Measurements from ENCODE around the gene RPLP2.

Gene RPLP2

DNA sequence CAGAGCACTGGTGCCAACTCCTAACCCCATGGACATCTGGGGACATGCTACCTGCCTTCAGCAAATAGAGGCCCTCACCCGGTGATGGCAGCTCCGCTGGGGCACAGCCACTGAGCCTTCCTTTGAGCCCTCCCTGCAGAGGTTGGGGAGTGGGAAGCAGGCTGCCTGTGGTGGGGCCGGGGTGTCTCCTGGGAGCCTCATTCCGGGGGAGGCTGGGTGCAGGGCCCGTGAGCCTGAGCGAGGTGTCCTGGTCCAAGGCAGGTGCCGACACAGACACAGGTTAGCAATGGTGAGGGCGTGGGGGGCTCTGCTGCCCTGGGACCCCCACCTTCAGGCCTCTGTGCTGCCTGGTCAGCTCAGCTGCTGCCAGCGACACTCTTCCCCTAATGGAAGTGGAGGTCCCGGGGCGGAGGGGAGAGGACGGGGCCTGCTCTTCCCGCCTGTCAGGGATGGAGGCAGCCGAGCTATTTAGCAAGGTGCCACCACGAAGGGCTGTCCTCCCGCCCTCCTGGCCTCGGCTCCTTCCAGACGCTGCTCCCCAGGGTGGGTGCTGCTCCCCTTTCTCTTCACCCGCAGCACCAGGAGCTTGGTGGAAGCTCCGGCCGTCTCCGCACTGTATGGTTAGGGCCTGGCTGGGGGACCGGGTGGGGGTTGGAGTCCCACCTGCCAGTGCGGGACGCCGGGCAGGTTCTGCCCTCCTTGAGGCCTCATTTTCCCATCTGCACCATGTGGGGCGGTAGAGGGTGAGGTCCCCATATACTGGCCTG lies 44.1 kb downstream of the RPLP2 start:
- no peak for DNase-seq (ENCODE audit: low read depth in 1 of 2, low spot score in 1 of 2)
- no peak overlapping the region for H3K4me3 ChIP-seq (replicated peaks; ENCODE audit: insufficient read depth, low read length)
- no peak overlapping the region for H3K27ac ChIP-seq (replicated peaks)
- TF ChIP-seq SPI1 (IDR thresholded peaks at IDR 0.05; ENCODE audit: borderline replicate concordance, low read depth) (no peak), POLR2AphosphoS5 (IDR thresholded peaks at IDR 0.05; ENCODE audit: low read depth) (no peak), CTCF (IDR thresholded peaks at IDR 0.05; ENCODE audit: insufficient read depth, low read length) (no peak), GABPA (IDR thresholded peaks at IDR 0.05; ENCODE audit: low read depth) (no peak)
- TF ChIP-seq, protein P1, sequence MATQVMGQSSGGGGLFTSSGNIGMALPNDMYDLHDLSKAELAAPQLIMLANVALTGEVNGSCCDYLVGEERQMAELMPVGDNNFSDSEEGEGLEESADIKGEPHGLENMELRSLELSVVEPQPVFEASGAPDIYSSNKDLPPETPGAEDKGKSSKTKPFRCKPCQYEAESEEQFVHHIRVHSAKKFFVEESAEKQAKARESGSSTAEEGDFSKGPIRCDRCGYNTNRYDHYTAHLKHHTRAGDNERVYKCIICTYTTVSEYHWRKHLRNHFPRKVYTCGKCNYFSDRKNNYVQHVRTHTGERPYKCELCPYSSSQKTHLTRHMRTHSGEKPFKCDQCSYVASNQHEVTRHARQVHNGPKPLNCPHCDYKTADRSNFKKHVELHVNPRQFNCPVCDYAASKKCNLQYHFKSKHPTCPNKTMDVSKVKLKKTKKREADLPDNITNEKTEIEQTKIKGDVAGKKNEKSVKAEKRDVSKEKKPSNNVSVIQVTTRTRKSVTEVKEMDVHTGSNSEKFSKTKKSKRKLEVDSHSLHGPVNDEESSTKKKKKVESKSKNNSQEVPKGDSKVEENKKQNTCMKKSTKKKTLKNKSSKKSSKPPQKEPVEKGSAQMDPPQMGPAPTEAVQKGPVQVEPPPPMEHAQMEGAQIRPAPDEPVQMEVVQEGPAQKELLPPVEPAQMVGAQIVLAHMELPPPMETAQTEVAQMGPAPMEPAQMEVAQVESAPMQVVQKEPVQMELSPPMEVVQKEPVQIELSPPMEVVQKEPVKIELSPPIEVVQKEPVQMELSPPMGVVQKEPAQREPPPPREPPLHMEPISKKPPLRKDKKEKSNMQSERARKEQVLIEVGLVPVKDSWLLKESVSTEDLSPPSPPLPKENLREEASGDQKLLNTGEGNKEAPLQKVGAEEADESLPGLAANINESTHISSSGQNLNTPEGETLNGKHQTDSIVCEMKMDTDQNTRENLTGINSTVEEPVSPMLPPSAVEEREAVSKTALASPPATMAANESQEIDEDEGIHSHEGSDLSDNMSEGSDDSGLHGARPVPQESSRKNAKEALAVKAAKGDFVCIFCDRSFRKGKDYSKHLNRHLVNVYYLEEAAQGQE (IDR thresholded peaks at IDR 0.05; ENCODE audit: insufficient replicate concordance, low read depth): no peak
- H3K27me3 ChIP-seq (ENCODE audit: insufficient read depth, poor library complexity, severe bottlenecking): peaks cover 5% of the 10 kb centered on the region

DNA sequence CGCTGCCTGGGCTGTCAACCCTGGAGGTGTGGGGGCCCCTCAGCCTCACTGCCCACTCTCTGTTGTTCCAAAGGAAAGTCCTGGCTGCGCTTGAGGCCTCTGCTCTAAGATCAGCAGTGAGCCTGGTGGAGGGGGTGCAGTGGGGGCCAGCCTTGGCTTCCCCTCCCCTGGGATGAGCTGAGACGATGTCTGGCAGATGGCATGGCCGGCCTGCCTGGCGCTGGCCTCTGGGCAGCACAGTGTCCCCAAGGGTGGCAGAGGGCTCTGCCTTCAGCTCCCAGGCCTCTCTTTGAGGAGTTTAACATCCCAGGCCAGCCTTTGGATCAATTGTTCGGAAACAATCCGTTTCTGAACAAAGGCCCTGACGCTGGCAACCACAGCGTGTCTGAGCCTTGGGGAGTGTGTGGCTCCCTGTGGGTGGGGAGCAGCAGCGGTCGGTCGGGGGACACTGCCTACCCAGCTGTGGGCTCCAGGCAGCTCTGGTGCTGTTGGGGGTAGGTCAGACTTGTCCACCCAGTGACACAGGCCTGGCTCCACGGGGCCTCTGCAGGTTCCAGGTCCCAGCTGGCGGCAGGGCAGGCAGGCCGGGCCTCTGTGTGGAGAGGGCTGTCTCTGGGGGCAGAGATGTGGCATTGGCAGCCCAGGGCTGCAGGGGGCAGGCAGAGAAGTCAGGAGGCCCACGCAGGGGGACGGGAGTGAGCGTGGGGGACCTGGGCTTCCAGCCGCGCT lies 45.0 kb downstream of the RPLP2 start:
- no peak for TF ChIP-seq GABPA (IDR thresholded peaks at IDR 0.05; ENCODE audit: low read depth)
- DNase-seq (ENCODE audit: low read depth in 1 of 2, low spot score in 1 of 2): no peak
- Histone ChIP-seq H3K27ac (replicated peaks) (no peak overlapping the region), H3K27me3 (ENCODE audit: insufficient read depth, poor library complexity, severe bottlenecking) (no peaks in the 10 kb centered on the region), H3K4me3 (replicated peaks; ENCODE audit: insufficient read depth, low read length) (no peak overlapping the region)

DNA sequence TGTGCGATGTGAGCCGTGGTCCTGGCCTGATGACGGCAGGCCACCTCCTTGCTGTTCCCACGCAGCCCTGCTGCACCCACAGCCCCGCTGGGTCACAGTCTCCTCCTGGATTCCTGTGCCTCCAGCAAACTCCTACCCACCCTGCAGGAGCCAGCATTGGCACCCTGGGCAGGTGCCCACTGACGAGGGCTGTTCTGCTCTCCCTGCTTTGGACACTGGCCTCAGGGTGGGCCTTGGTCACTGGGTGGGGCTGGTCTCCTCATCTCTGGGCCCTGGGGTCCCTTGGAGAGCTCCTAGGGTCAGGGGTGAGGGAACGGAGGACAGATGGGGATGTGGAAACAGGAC lies 45.5 kb downstream of the RPLP2 start:
- H3K27ac ChIP-seq (replicated peaks): no peak overlapping the region
- H3K4me3 ChIP-seq (replicated peaks; ENCODE audit: insufficient read depth, low read length): no peak overlapping the region
- no peak for TF ChIP-seq SPI1 (IDR thresholded peaks at IDR 0.05; ENCODE audit: borderline replicate concordance, low read depth)
- TF ChIP-seq GABPA (IDR thresholded peaks at IDR 0.05; ENCODE audit: low read depth): no peak
- no peak for TF ChIP-seq CTCF (IDR thresholded peaks at IDR 0.05; ENCODE audit: insufficient read depth, low read length)
- TF ChIP-seq, protein P1 (IDR thresholded peaks at IDR 0.05; ENCODE audit: insufficient replicate concordance, low read depth): no peak
- no peak for TF ChIP-seq POLR2AphosphoS5 (IDR thresholded peaks at IDR 0.05; ENCODE audit: low read depth)
- no peaks in the 10 kb centered on the region for H3K27me3 ChIP-seq (ENCODE audit: insufficient read depth, poor library complexity, severe bottlenecking)
- DNase-seq (ENCODE audit: low read depth in 1 of 2, low spot score in 1 of 2): no peak

- DNase-seq (ENCODE audit: low read depth in 1 of 2, low spot score in 1 of 2): no peak
Observed at GRCh38 chr11:855796-856195, 46.0 kb downstream of the RPLP2 start.

More at GRCh38 chr11:855796-856195, 46.0 kb downstream of the RPLP2 start:
- no peak overlapping the region for H3K4me3 ChIP-seq (replicated peaks; ENCODE audit: insufficient read depth, low read length)
- TF ChIP-seq CTCF (IDR thresholded peaks at IDR 0.05; ENCODE audit: insufficient read depth, low read length) (no peak), POLR2AphosphoS5 (IDR thresholded peaks at IDR 0.05; ENCODE audit: low read depth) (no peak), SPI1 (IDR thresholded peaks at IDR 0.05; ENCODE audit: borderline replicate concordance, low read depth) (no peak), GABPA (IDR thresholded peaks at IDR 0.05; ENCODE audit: low read depth) (no peak)
- TF ChIP-seq, protein P1 (IDR thresholded peaks at IDR 0.05; ENCODE audit: insufficient replicate concordance, low read depth): no peak
- H3K27ac ChIP-seq (replicated peaks): no peak overlapping the region
- no peaks in the 10 kb centered on the region for H3K27me3 ChIP-seq (ENCODE audit: insufficient read depth, poor library complexity, severe bottlenecking)

Measured in HL-60 (cell line).